HuH-7 (cell line): ENCODE measurements around the gene ZP1.
"Not testable (repeated sequence)": the region's sequence is repeated elsewhere in the genome, so short reads cannot be mapped to it uniquely, and the experiment has no call there.

ENCODE experiments used
- DNase-seq: peaks from one replicate; pipeline ENCODE4 v3.0.0; 2011; ENCODE audit warnings: low spot score

ZP1 gene

GRCh38 chr11:60878245-60879101 is 11.1 kb downstream of the ZP1 start:
- DNase-seq, result no peak

GRCh38 chr11:60879104-60879503 is 11.8 kb downstream of the ZP1 start:
- no peak for DNase-seq

GRCh38 chr11:60879971-60880588 is 12.7 kb downstream of the ZP1 start:
- DNase-seq, result no peak

- DNase-seq, result peak; percentile 76
Measured at GRCh38 chr11:60880643-60881282, 13.4 kb downstream of the ZP1 start.

DNA sequence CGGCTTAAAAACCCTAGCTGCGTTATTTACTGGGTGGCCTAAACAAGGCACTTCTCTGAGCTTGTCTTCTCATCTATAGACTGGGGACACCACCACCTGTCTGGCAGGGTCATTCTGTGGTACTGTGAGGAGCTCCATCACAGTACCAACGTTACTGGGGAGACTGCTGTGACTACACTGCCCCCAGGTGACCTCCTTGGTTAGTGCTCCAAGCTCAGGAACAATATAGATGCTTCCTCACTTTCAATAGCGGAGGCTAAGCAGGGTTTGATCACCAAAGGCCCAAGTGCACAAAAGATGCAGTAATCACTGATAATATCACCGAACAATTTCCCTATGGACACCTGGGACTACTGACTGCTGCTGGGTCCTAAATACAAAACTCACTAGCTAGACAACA is 20.2 kb downstream of the ZP1 start:
- DNase-seq, result peak; percentile 93

DNA sequence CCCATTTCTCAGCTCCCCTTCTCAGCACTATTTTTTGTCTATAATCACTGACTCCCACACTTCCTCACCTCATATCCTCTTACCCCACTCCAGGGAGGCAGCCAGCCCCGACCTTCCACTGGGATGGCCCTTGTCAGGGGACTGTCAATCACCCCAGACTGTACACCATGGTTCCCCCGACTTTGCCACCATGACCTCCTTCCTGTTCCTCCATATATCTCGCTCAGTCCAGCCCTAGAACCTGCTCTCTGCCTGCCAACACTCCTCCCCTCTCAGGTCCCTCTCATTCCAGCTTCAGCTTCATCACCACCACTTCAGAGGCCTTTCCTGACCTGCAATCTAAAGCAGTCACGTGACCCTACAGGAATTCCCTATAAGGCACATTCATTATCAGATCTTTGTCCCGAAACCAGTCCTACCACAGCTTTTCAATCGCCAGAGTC is 22.5 kb downstream of the ZP1 start:
- no peak for DNase-seq

- DNase-seq, result no peak
Measured at GRCh38 chr11:60890696-60891095, 23.4 kb downstream of the ZP1 start.

DNA sequence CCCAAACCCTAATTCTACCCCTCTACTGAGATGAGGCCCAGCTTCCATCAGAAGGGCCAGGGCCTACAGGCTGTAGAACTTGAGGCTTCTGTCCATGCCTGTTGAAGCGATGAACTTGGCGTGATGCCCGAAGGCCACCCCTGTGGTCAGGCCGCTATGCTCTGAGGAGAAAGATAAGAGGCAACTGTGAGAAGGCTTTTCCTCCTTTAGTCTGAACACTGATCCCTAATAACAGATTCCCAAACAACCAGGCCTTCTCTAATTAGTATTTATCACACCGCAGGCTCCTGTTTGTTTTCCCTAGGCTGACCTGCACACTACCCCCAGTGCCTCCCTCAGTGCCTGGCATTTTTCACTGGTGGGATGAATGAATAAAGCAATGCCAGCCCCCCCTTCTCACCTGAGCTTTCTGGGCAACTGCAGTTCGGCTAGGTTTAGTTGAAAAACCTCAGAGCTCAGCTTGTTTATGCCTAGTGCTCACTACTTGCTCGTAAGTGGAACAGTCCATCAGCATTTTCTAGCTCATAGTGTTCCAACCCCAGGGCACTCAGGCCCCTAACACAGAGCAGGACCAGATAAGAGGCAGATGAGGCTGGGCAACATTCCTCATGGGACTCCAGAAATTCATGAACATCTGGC is 23.9 kb downstream of the ZP1 start:
- no peak for DNase-seq

DNA sequence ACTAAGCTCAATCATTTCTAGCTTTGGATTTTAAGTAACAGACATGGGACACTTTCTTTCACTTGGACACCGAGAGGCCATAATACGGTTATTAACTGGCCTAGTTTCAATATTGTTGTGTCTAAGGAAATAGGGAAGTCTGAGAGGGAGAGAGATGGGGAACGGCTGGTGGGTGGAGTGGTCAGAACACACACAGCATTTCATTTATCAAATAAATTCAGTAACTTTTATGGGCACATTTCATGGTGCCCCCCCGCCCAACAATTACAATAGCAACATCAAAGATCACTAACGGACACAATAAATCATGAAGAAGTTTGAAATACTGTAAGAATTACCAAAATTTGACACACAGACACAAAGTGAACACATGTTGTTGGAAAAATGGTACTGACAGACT is 28.3 kb downstream of the ZP1 start:
- no peak for DNase-seq

DNA sequence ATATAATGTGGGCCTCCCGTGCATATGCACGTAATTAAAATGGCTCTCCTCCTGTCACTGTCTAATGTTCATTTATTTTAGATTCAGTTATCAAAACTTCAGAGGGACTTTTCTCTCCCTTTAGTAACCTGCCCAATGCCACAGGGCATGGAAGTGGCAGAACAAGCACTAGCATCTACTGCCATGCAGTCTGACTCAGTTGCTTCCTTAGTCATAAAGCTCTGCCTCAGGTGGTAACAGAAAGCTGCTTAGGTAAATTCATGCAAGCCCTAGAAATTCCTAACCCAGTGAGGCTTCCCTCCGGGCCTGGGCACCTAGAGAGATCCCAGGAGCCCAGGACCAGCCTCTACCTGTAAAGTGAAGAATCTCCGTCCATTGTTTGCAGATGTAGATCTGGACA is 30.2 kb downstream of the ZP1 start:
- no peak for DNase-seq

DNA sequence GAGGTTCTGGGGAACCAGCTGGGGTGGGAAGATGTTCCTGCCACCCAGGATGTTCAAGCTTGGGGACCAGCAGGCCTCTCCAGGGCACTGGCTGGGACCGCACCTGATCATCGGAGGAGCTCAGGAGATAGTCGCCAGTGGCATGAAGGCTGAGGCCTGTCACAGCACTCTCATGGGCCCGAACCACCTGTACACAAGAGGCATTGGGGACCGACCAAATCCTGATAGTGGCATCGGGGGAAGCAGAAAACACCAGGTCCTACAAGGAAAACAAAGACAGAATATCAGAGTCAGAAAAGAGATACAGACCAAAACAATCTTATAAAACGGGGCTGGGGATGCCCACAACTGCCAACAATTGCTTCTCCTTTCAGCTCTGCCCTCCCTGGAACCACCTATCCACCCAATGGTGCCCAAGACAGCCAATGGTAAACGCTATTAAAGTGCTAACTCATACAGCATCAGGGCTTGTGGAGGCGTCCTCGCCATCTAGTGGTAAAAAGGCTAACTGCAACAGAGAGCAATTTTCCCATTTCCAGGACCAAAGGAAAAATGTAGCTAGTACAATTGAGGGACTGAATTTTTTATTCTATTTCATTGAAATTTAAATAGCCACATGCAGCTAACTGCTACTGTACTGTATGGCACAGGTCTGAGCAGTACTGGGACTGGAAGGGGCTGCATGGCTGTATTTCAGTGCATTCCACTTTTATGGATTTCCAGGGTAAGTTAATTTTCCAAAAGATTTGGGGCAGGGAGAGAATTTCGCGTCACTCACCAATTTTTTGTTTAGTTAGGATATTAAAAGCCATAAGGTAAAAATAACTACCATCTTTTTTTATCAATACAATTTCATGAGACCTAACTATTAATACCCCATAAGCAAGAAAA is 31.9 kb downstream of the ZP1 start:
- DNase-seq, result peak; percentile 94

DNA sequence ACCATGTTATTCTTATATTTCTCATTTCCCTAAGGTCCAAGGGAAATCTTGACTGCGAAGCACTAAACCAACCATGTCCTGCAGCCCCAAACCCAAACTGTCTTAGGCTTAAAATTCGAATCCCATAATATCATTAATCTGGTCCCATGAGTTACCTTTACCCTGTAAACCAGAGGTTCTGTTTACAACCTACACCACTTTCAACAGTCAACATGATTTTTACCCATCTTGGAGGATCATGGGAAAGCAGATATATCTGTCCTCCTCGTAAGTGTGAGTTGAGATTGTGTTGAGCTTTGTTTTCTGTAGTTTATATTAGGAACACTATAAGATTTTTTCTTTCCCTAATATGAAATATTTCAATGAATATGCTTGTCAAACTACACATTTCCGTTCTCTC is 32.6 kb downstream of the ZP1 start:
- DNase-seq, result no peak

DNA sequence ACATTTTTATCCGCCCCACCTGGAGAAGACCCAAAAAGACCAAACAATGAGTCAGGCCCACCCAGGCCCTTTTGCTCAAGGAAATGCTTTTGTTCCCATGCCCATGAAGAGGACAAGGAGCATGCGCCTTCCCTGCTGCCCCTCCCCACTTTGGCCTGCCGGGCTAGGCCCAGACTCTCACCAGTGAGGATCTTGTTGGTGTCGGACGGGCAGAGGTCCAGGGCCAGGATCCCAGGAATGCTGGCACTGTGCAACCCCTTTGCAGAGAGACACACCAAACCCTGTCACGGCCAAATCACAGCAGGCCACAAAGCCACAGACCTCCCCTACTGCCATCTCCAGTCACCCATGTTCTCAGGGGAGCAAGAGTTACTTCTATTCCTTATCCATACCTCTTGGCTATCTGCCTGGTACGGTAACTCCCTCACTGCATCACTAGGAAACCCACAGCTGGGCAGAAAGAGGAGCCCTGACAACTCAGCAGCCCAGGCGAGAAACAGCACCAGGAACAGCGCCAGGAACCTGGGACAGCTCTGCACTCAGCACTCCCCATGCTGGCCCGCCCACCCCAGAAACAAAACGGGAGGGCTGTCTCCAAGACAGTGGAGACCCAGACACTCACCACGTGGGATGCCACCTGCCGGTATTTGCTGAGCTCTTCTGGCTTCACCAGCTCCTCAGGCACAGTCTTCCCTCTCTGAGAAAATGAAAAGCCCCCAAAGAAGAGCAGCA is 33.5 kb downstream of the ZP1 start:
- no peak for DNase-seq

DNA sequence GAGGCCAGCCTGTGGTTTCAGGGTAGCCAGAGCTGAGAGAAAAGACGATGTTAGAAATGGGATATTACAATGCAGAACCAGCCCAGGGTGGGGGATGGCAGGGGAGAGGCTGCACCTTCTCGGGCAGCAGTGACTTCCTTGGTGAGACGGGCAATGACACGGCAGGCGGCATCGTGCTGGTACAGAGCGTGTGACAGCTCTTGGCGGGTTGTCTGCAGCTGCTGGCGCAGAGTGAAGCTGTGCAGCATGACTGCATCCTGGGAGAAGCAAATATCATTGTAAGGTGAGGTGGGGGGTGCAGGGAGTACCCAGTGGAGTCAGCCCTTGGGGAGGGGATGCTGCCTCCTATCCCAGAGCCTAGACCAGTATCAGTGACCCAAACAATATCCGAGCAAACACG is 35.3 kb downstream of the ZP1 start:
- DNase-seq, result no peak

DNA sequence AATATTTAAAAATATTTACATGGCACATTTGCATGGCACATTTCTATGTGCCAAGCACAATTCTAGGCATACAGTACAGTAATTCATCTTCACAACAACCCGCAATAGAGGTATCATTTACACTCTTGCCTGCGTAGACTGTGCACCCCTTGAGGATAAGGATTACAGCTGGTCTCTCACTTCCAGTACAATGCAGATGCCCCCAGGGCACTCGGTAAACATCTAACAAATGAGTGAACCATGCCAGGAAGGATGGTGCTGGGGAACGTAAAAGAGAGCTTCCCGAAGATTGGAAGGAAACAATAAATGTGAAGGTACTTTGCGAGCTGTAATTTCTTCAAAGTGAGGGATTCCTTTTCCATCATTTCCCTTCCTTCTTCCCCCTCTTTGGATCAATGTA is 37.7 kb downstream of the ZP1 start:
- no peak for DNase-seq

DNA sequence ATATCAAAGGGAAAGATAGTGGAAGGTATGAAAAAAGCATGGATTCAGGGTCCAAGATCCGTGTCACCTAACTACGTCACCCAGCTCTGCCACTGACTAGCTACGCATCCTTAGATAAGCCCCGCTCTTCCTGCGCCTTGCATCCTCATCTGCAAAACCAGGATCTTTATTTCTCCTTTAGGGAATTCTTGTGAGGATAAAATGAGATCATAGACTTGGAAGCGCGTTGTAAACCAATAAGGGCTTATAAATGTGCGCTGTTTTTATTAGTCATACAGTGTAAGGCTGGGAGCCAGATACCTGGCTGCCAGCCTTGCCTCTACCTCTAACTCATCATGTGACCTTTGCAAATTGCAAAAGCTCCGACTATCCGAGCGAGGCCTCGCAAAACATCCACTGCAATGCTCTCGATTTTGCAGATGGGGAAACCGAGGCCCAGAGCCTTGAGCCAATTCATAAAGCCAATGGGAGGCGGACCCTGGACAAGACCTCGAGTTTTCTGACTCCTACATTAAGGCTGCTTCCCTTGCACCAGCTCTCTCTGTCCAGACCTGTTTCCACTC is 38.3 kb downstream of the ZP1 start:
- no peak for DNase-seq

GRCh38 chr11:60906132-60906972 is 39.0 kb downstream of the ZP1 start, which contains the start of gene PRPF19:
PRPF19 (minus strand) TSS chr11:60906585; CDS start chr11:60906382, 203 bp downstream.
- DNase-seq, result peak; percentile 100

- no peak for DNase-seq
Measured at GRCh38 chr11:60908803-60909202, 41.5 kb downstream of the ZP1 start.

- DNase-seq, result not testable (repeated sequence)
Measured at GRCh38 chr11:60909680-60910280, 42.4 kb downstream of the ZP1 start.
